ENCODE results near the gene NMRK2. TPM values are rescaled to one million over a fixed set of nuclear protein-coding genes. Genes with fewer than 3 reads are reported as not detected.
A peak's percentile ranks its signal among the peaks of the same experiment; 100 is the strongest.
"Not testable (repeated sequence)": the region's sequence is repeated elsewhere in the genome, so short reads cannot be mapped to it uniquely, and the experiment has no call there.

Gene NMRK2
- total RNA-seq, 4 donors from 2014 or later, result 0.67 TPM; not detected in 3

- H3K9me3 ChIP-seq, result no peaks in the 10 kb centered on the region
- H3K4me1 ChIP-seq, result no peaks in the 10 kb centered on the region
- H3K27me3 ChIP-seq, result no peaks in the 10 kb centered on the region
- H3K27ac ChIP-seq, result no peak overlapping the region
- no peak for DNase-seq
- intact Hi-C loops (cut with DNase I; ENCODE audit: low total_unique reads), result no loop called here
- H3K4me3 ChIP-seq, result no peak overlapping the region
- TF ChIP-seq POLR2A (IDR thresholded peaks at IDR 0.05) (no peak), CTCF (IDR thresholded peaks at IDR 0.05) (no peak)
- H3K36me3 ChIP-seq, result no peaks in the 10 kb centered on the region
Measured at GRCh38 chr19:3949294-3949693, 16.4 kb downstream of the NMRK2 start.

GRCh38 chr19:3949997-3950859, 17.4 kb downstream of the NMRK2 start:
- Histone ChIP-seq H3K27me3 (no peaks in the 10 kb centered on the region), H3K9me3 (no peaks in the 10 kb centered on the region), H3K27ac (peak overlapping the region; percentile 50 to 59), H3K36me3 (no peaks in the 10 kb centered on the region), H3K4me1 (no peaks in the 10 kb centered on the region), H3K4me3 (no peak overlapping the region)
- TF ChIP-seq CTCF (IDR thresholded peaks at IDR 0.05), result no peak
- TF ChIP-seq POLR2A (IDR thresholded peaks at IDR 0.05), result no peak
- no peak for DNase-seq
- intact Hi-C loops (cut with DNase I; ENCODE audit: low total_unique reads), result no loop called here

- H3K4me1 ChIP-seq, result no peaks in the 10 kb centered on the region
- DNase-seq, result no peak
- no peaks in the 10 kb centered on the region for H3K27me3 ChIP-seq
- H3K36me3 ChIP-seq, result no peaks in the 10 kb centered on the region
- H3K27ac ChIP-seq, result peak overlapping the region; percentile 50 to 59
- intact Hi-C loops (cut with DNase I; ENCODE audit: low total_unique reads), result no loop called here
- no peak for TF ChIP-seq POLR2A (IDR thresholded peaks at IDR 0.05)
- TF ChIP-seq CTCF (IDR thresholded peaks at IDR 0.05), result no peak
- H3K9me3 ChIP-seq, result no peaks in the 10 kb centered on the region
- H3K4me3 ChIP-seq, result peak overlapping the region; percentile 1 to 4
Measured at GRCh38 chr19:3950871-3951861, 18.3 kb downstream of the NMRK2 start.

GRCh38 chr19:3952755-3953276, 19.9 kb downstream of the NMRK2 start:
- H3K36me3 ChIP-seq; H3K9me3 ChIP-seq; DNase-seq; H3K27ac ChIP-seq; H3K4me3 ChIP-seq; H3K27me3 ChIP-seq; intact Hi-C loops (cut with DNase I; ENCODE audit: low total_unique reads); H3K4me1 ChIP-seq: not testable (repeated sequence)

- no peak for TF ChIP-seq POLR2A (IDR thresholded peaks at IDR 0.05)
- TF ChIP-seq CTCF (IDR thresholded peaks at IDR 0.05), result no peak
- intact Hi-C loops (cut with DNase I; ENCODE audit: low total_unique reads), result no loop called here
- H3K27ac ChIP-seq, result no peak overlapping the region
- H3K4me3 ChIP-seq, result no peak overlapping the region
- H3K27me3 ChIP-seq, result no peaks in the 10 kb centered on the region
- no peak for DNase-seq
- H3K9me3 ChIP-seq, result no peaks in the 10 kb centered on the region
- no peaks in the 10 kb centered on the region for H3K36me3 ChIP-seq
- H3K4me1 ChIP-seq, result no peaks in the 10 kb centered on the region
Measured at GRCh38 chr19:3954107-3954506, 21.2 kb downstream of the NMRK2 start.

GRCh38 chr19:3955276-3955675, 22.4 kb downstream of the NMRK2 start:
- H3K4me3 ChIP-seq; H3K9me3 ChIP-seq; H3K36me3 ChIP-seq; intact Hi-C loops (cut with DNase I; ENCODE audit: low total_unique reads); H3K27me3 ChIP-seq; H3K27ac ChIP-seq; H3K4me1 ChIP-seq; DNase-seq: not testable (repeated sequence)

Measured in uterus (tissue), 4 donors.